ENCODE data around the gene CDH13.

- TF ChIP-seq CTCF (IDR thresholded peaks at IDR 0.05) = no peak
- TF ChIP-seq POLR2A (IDR thresholded peaks at IDR 0.05) = no peak
Measured at GRCh38 chr16:83685615-83686165, 1058.9 kb downstream of the CDH13 start.

Measured in adrenal gland (tissue), 5 donors.